Testis (tissue), 2 donors: ENCODE data around the gene SP7.

Experiments
- CTCF ChIP-seq, 3 experiments: fragments of 450-650 bp in 2 of 3; fragments of 200-600 bp in 1 of 3; sonication (generic) in 1 of 3; IDR thresholded peaks; one replicate each; pipeline ENCODE4 v1.5.1; 2016 to 2019; ENCODE audit warnings: antibody characterized with exemption in 3 of 3, mild to moderate bottlenecking in 2 of 3, moderate library complexity in 1 of 3
- POLR2A ChIP-seq: fragments of 450-650 bp; IDR thresholded peaks from one replicate; pipeline ENCODE4 v1.6.1; 2017; ENCODE audit warnings: antibody characterized with exemption, mild to moderate bottlenecking, moderate library complexity

GRCh38 chr12:53343969-53344368 is 7.8 kb upstream of the SP7 start:
- no peak for TF ChIP-seq POLR2A
- no peak for TF ChIP-seq CTCF (IDR thresholded peaks at IDR 0.05)
